Tibial nerve (tissue), 3 donors: ENCODE results near the gene CNGB1.

Experiments used
- CTCF ChIP-seq, 5 experiments: fragments of 200-600 bp in 3 of 5; fragments of 450-650 bp in 2 of 5; sonication (generic) in 3 of 5; IDR thresholded peaks; one replicate each; pipeline ENCODE4 v1.5.1; 2016 to 2019; ENCODE audit warnings: antibody characterized with exemption in 5 of 5, mild to moderate bottlenecking in 3 of 5, moderate library complexity in 2 of 5
- POLR2A ChIP-seq, 2 donors: fragments of 450-650 bp; IDR thresholded peaks; one replicate each; pipeline ENCODE4 v1.6.1; 2017; ENCODE audit warnings: antibody characterized with exemption in 2 of 2, mild to moderate bottlenecking in 2 of 2, moderate library complexity in 2 of 2

GRCh38 chr16:58002936-58003335 is 32.0 kb upstream of the CNGB1 start:
- TF ChIP-seq POLR2A (IDR thresholded peaks at IDR 0.05), result no peak
- no peak for TF ChIP-seq CTCF (IDR thresholded peaks at IDR 0.05)
